Type B pancreatic cell (in vitro differentiated cells): ENCODE measurements around the gene POLR1G. TPM values are rescaled to one million over a fixed set of nuclear protein-coding genes. Genes with fewer than 3 reads are reported as not detected.
A peak's percentile ranks its signal among the peaks of the same experiment; 100 is the strongest.

ENCODE experiments used
- DNase-seq: peaks from one replicate; pipeline ENCODE4 v3.0.0; 2021; ENCODE audit warnings: mixed read lengths; ENCODE audit not compliant: unreplicated experiment; ENCODE audit errors: extremely low spot score
- H3K27ac Mint-ChIP-seq: 2 replicates; pipeline ENCODE4 v1.8.0; 2021; ENCODE audit warnings: mild to moderate bottlenecking, mixed read lengths
- H3K27me3 Mint-ChIP-seq: 2 replicates; pipeline ENCODE4 v1.8.0; 2021; ENCODE audit warnings: mixed read lengths
- H3K36me3 Mint-ChIP-seq: 2 replicates; pipeline ENCODE4 v1.8.0; 2021; ENCODE audit warnings: mixed read lengths
- H3K4me1 Mint-ChIP-seq: one replicate; pipeline ENCODE4 v1.8.0; 2021; ENCODE audit warnings: mixed read lengths; ENCODE audit not compliant: unreplicated experiment
- H3K4me3 Mint-ChIP-seq: 2 replicates; pipeline ENCODE4 v1.8.0; 2021; ENCODE audit warnings: mild to moderate bottlenecking, mixed read lengths
- H3K9me3 Mint-ChIP-seq: 2 replicates; pipeline ENCODE4 v1.8.0; 2021; ENCODE audit warnings: mixed read lengths
- total RNA-seq: library from RNA; stranded (reverse); gene quantifications from 2 replicates; pipeline ENCODE4 v1.2.1, GENCODE V29; 2021; ENCODE audit warnings: low replicate concordance
- TF ChIP-seq, protein P1 (sequence below): fragments of 200-600 bp; sonication (generic); conservative IDR thresholded peaks from 2 replicates; pipeline ENCODE4 v1.5.0; 2021; ENCODE audit warnings: antibody characterized with exemption, mild to moderate bottlenecking

Gene POLR1G
- total RNA-seq, 1 donor from 2014 or later, result 9.5 TPM

GRCh38 chr19:45448425-45448756 is 41.9 kb downstream of the POLR1G start:
- Mint-ChIP-seq H3K4me1 (peaks cover 43% of the 10 kb centered on the region), H3K36me3 (no peaks in the 10 kb centered on the region), H3K9me3 (no peaks in the 10 kb centered on the region), H3K27ac (peak overlapping the region; percentile 87), H3K27me3 (peaks cover 4% of the 10 kb centered on the region), H3K4me3 (peak overlapping the region; percentile 76)
- no peak for DNase-seq
- TF ChIP-seq, protein P1, sequence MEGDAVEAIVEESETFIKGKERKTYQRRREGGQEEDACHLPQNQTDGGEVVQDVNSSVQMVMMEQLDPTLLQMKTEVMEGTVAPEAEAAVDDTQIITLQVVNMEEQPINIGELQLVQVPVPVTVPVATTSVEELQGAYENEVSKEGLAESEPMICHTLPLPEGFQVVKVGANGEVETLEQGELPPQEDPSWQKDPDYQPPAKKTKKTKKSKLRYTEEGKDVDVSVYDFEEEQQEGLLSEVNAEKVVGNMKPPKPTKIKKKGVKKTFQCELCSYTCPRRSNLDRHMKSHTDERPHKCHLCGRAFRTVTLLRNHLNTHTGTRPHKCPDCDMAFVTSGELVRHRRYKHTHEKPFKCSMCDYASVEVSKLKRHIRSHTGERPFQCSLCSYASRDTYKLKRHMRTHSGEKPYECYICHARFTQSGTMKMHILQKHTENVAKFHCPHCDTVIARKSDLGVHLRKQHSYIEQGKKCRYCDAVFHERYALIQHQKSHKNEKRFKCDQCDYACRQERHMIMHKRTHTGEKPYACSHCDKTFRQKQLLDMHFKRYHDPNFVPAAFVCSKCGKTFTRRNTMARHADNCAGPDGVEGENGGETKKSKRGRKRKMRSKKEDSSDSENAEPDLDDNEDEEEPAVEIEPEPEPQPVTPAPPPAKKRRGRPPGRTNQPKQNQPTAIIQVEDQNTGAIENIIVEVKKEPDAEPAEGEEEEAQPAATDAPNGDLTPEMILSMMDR, result no peak

GRCh38 chr19:45448887-45449299 is 42.4 kb downstream of the POLR1G start:
- Mint-ChIP-seq H3K9me3 (no peaks in the 10 kb centered on the region), H3K4me3 (peak overlapping the region; percentile 78), H3K4me1 (peaks cover 43% of the 10 kb centered on the region), H3K27ac (peak overlapping the region; percentile 87), H3K36me3 (no peaks in the 10 kb centered on the region), H3K27me3 (peaks cover 4% of the 10 kb centered on the region)
- TF ChIP-seq, protein P1, result no peak
- no peak for DNase-seq

- H3K9me3 Mint-ChIP-seq, result no peaks in the 10 kb centered on the region
Observed at GRCh38 chr19:45450012-45450333, 43.5 kb downstream of the POLR1G start.

DNA sequence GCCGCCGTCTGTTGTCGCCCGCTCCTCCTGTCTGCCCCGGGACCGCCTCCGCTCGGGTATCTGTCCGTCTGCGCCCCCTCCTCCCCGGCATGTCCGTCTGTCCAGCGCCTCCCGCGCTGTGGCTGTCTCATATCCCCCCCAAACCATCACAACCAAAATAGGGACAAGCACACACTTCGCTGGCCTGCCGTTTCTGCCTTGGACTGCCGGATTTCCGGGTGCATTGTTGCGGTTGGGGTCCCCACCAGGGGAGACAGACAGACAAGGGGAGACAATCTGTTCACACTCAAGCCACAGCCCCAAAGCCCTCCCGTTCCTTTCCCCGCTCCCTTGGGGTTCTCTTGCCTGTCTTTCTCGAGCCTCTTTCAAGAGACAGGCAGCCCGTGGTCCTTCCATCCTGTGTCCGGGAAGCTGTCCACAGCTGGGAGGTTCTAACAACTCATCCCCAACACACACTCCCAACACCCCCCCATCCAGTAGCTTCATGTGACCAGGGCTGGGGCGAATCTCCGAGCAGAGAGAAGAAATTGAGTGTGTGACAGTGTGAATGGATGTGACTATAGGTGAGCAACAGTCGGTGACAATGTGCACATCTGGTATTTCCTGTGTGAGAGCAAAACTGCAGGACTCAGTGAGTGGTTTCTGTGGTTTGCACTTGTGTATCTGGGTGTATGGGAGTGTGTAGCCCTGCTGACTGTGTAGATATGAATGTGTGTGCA is 44.8 kb downstream of the POLR1G start:
- H3K9me3 Mint-ChIP-seq, result no peaks in the 10 kb centered on the region

More at GRCh38 chr19:45450012-45450333, 43.5 kb downstream of the POLR1G start:
- peak overlapping the region; percentile 99 for H3K27ac Mint-ChIP-seq
- DNase-seq, result no peak
- TF ChIP-seq, protein P1, result no peak
- H3K4me1 Mint-ChIP-seq, result peaks cover 37% of the 10 kb centered on the region
- H3K27me3 Mint-ChIP-seq, result peaks cover 4% of the 10 kb centered on the region
- H3K36me3 Mint-ChIP-seq, result no peaks in the 10 kb centered on the region
- peak overlapping the region; percentile 96 for H3K4me3 Mint-ChIP-seq

DNA sequence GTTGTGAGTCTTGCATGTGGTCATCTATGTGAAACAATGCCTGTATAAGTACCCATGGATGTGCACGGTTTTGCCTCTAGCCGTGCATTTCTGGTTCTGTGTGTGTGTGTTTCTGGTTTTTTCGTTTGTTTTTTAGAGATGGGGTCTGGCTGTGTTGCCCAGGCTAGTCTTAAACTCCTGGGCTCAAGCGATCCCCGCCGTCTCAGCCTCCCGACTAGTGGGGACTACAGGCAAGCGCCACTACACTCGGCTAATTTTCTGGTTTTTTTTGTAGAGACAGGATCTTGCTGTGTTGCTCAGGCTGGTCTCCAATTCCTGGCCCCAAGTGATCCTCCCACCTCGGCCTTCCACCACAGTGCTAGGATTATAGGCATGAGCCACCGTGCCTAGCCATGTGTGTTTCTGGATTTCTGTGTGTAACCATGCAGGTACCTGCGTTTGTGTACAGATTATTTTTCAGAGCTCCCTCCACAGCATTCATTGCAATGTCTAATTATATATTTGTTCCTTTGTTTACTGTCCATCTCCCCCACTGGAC is 45.5 kb downstream of the POLR1G start:
- no peak for DNase-seq
- TF ChIP-seq, protein P1, result no peak
- H3K27ac Mint-ChIP-seq, result peak overlapping the region; percentile 98
- H3K4me1 Mint-ChIP-seq, result peaks cover 47% of the 10 kb centered on the region
- H3K36me3 Mint-ChIP-seq, result no peaks in the 10 kb centered on the region
- H3K4me3 Mint-ChIP-seq, result peak overlapping the region; percentile 86
- H3K27me3 Mint-ChIP-seq, result peaks cover 4% of the 10 kb centered on the region
- H3K9me3 Mint-ChIP-seq, result no peaks in the 10 kb centered on the region

More for the DNA sequence above, 44.8 kb downstream of the POLR1G start:
- Mint-ChIP-seq H3K4me1 (peaks cover 46% of the 10 kb centered on the region), H3K27ac (peak overlapping the region; percentile 98), H3K36me3 (no peaks in the 10 kb centered on the region), H3K4me3 (peak overlapping the region; percentile 86), H3K27me3 (peaks cover 4% of the 10 kb centered on the region)
- TF ChIP-seq, protein P1, result no peak
- DNase-seq, result no peak
